Panc1 (cell line): ENCODE results near the gene TENM3. TPM values are rescaled to one million over a fixed set of nuclear protein-coding genes. Genes with fewer than 3 reads are reported as not detected.

Source experiments
- ATAC-seq: fragments of 200-7000 bp; cut with Tn5 transposase; 2 replicates; pipeline ENCODE4 v1.9.1; 2020; ENCODE audit warnings: mild to moderate bottlenecking, moderate library complexity
- BruUV-seq: library from RNA; stranded (reverse); fragments of 400-500 nt; replicated peaks from 2 replicates; lab custom pipeline; 2021; lab: Mats Ljungman, UMichigan
- CTCF ChIA-PET: fragments of 300-600 bp; sonication (Branson Sonifier 250); formaldehyde crosslinking; loops from one replicate; lab custom pipeline; 2022; ENCODE audit warnings: antibody characterized with exemption; lab: Charles Lee
- POLR2A ChIA-PET: fragments of 300-600 bp; sonication (Branson Sonifier 250); formaldehyde crosslinking; loops from one replicate; lab custom pipeline; 2022; ENCODE audit warnings: antibody characterized with exemption; lab: Charles Lee
- DNase-seq: peaks from one replicate; pipeline ENCODE4 v3.0.0-alpha.2; 2010; ENCODE audit warnings: low read depth, low spot score
- H3K27ac ChIP-seq: 2 replicates; pipeline ENCODE4 v1.5.1; 2011; ENCODE audit warnings: mild to moderate bottlenecking, low read length, inconsistent platforms
- H3K27me3 ChIP-seq: fragments of 200-500 bp; sonication (Bioruptor generic); 2 replicates; pipeline ENCODE4 v1.6.0; 2014; ENCODE audit warnings: low read length, inconsistent platforms; ENCODE audit not compliant: control insufficient read depth, insufficient read depth
- H3K36me3 ChIP-seq: fragments of 200-500 bp; sonication (Bioruptor generic); 2 replicates; pipeline ENCODE4 v1.5.1; 2014; ENCODE audit warnings: inconsistent platforms, mild to moderate bottlenecking, low read length, moderate library complexity; ENCODE audit not compliant: control insufficient read depth, insufficient read depth
- H3K4me1 ChIP-seq: 2 replicates; pipeline ENCODE4 v1.5.1; 2011; ENCODE audit warnings: inconsistent platforms, mild to moderate bottlenecking, low read length, moderate library complexity; ENCODE audit not compliant: control insufficient read depth, insufficient read depth
- H3K4me3 ChIP-seq, 2 experiments: 2 replicates each; pipeline ENCODE4 v1.5.1; 2011 to 2012; ENCODE audit warnings: low read depth in 2 of 2, low read length in 2 of 2, mild to moderate bottlenecking in 2 of 2, inconsistent platforms in 1 of 2, moderate library complexity in 1 of 2
- H3K9me3 ChIP-seq: fragments of 200-500 bp; sonication (Bioruptor generic); 2 replicates; pipeline ENCODE4 v1.5.1; 2014; ENCODE audit warnings: low read depth, mild to moderate bottlenecking, inconsistent platforms, low read length, moderate library complexity; ENCODE audit not compliant: control insufficient read depth, insufficient read depth
- CTCF ChIP-seq: fragments of 450-650 bp; IDR thresholded peaks from 2 replicates; pipeline ENCODE4 v1.5.1; 2017; ENCODE audit warnings: mild to moderate bottlenecking
- POLR2AphosphoS5 ChIP-seq: IDR thresholded peaks from 2 replicates; pipeline ENCODE4 v1.6.1; 2012; ENCODE audit warnings: mild to moderate bottlenecking, low read depth, low read length, moderate library complexity
- REST ChIP-seq, 2 experiments: IDR thresholded peaks; 2 replicates each; pipeline ENCODE4 v1.6.1; 2011 to 2012; ENCODE audit warnings: low read depth in 2 of 2, control low read depth in 1 of 2, low read length in 1 of 2, mild to moderate bottlenecking in 1 of 2, moderate library complexity in 1 of 2; ENCODE audit not compliant: insufficient read depth in 1 of 2
- SIN3A ChIP-seq: IDR thresholded peaks from 2 replicates; pipeline ENCODE4 v1.6.1; 2012; ENCODE audit warnings: low read depth, mild to moderate bottlenecking, low read length, moderate library complexity, borderline replicate concordance; ENCODE audit not compliant: insufficient read depth
- TCF7L2 ChIP-seq: IDR thresholded peaks from 2 replicates; pipeline ENCODE4 v1.6.1; 2011; ENCODE audit warnings: mild to moderate bottlenecking, low read depth, low read length, inconsistent platforms
- in situ Hi-C: cut with HindIII; loops from 2 replicates; pipeline ENCODE4 v1.10.0; 2016; ENCODE audit warnings: low sequenced_read_pairs, low pct_unique_long_range_greater_than_20kb
- intact Hi-C: fragments of 100-400 bp; cut with micrococcal nuclease; formaldehyde crosslinking; loops from one replicate; pipeline ENCODE4 v1.10.0; 2022; ENCODE audit not compliant: unreplicated experiment
- total RNA-seq: library from RNA; stranded (reverse); gene quantifications from one replicate; pipeline ENCODE4 v1.2.1, GENCODE V29; 2021; ENCODE audit not compliant: unreplicated experiment

TENM3 gene
- total RNA-seq, 1 experiment from 2014 or later = 0.95 TPM

- TF ChIP-seq TCF7L2 (no peak), CTCF (no peak), POLR2AphosphoS5 (no peak), REST (IDR thresholded peaks at IDR 0.05; ENCODE audit: insufficient read depth in 1 of 2, low read depth in 2 of 2, low read length in 1 of 2) (no peak), SIN3A (no peak)
- CTCF ChIA-PET = no interaction called here
- intact Hi-C loops (no loop called here), in situ Hi-C loops (no loop called here)
- H3K27ac ChIP-seq = no peak overlapping the region
- POLR2A ChIA-PET = no interaction called here
- no peak overlapping the region for H3K4me3 ChIP-seq
- H3K9me3 ChIP-seq = no peaks in the 10 kb centered on the region
- H3K36me3 ChIP-seq = no peaks in the 10 kb centered on the region
- H3K4me1 ChIP-seq = no peaks in the 10 kb centered on the region
- no peaks in the 10 kb centered on the region for H3K27me3 ChIP-seq
- BruUV-seq = no TSS peak
- no peak for ATAC-seq
- no peak for DNase-seq
Measured at GRCh38 chr4:182242787-182243186, 415 bp upstream of the TENM3 start.

DNA sequence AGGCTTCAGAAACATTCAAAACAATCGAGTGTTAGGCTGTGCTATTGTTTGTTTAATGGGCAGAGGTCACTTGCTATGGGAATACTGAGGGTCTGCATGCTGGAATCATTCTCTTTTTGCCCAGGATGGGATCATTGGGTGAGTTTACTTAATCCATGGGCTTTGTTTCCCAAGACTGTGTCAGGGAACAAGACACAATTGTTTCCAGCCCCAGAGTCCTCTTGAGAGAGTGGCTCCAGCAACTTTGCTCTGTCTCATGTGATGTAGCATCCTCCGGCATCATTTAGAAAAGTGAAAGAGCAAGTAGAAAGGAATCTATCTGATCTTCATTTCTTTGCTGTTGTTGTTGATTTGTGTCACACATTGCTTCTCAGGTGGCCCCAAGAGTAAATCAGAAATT, 1.8 kb downstream of the TENM3 start:
- POLR2A ChIA-PET = no interaction called here
- H3K27me3 ChIP-seq = no peaks in the 10 kb centered on the region
- no peak for TF ChIP-seq POLR2AphosphoS5
- no peak for TF ChIP-seq REST (IDR thresholded peaks at IDR 0.05; ENCODE audit: insufficient read depth in 1 of 2, low read depth in 2 of 2, low read length in 1 of 2)
- no peak for TF ChIP-seq TCF7L2
- TF ChIP-seq CTCF = no peak
- TF ChIP-seq SIN3A = no peak
- H3K4me3 ChIP-seq = no peak overlapping the region
- no peaks in the 10 kb centered on the region for H3K4me1 ChIP-seq
- in situ Hi-C loops (no loop called here), intact Hi-C loops (no loop called here)
- BruUV-seq = no TSS peak
- H3K27ac ChIP-seq = no peak overlapping the region
- no peaks in the 10 kb centered on the region for H3K36me3 ChIP-seq
- no peaks in the 10 kb centered on the region for H3K9me3 ChIP-seq
- CTCF ChIA-PET = no interaction called here
- ATAC-seq (no peak), DNase-seq (no peak)
